Gastrocnemius medialis (tissue), 4 donors: ENCODE measurements around the gene ZNF319. TPM values are rescaled to one million over a fixed set of nuclear protein-coding genes. Genes with fewer than 3 reads are reported as not detected.

Experiments
- ATAC-seq, 2 donors: fragments of 150-250 bp; one replicate each; pipeline ENCODE4 v1.9.1; 2016
- DNase-seq, 2 donors: peaks; one replicate each; pipeline ENCODE4 v3.0.0-alpha.2; 2019
- H3K27ac ChIP-seq, 4 donors: fragments of 200-600 bp; sonication (generic); 1 replicate in 1 of 4; 2 replicates in 3 of 4; pipeline ENCODE4 v1.5.1; 2016 to 2018; ENCODE audit warnings: mild to moderate bottlenecking in 2 of 4, moderate library complexity in 1 of 4
- H3K27me3 ChIP-seq, 3 donors: fragments of 200-600 bp; sonication (generic) in 2 of 3; 1 replicate in 1 of 3; 2 replicates in 2 of 3; pipeline versions ENCODE4 v1.5.1 to v1.6.0; 2016 to 2019; ENCODE audit warnings: mild to moderate bottlenecking in 1 of 3, moderate library complexity in 1 of 3
- H3K36me3 ChIP-seq, 2 donors: fragments of 200-600 bp; sonication (generic) in 1 of 2; one replicate each; pipeline ENCODE4 v1.5.1; 2017 to 2018
- H3K4me1 ChIP-seq, 2 donors: fragments of 200-600 bp; sonication (generic) in 1 of 2; one replicate each; pipeline ENCODE4 v1.5.1; 2016 to 2017; ENCODE audit warnings: mild to moderate bottlenecking in 2 of 2
- H3K4me3 ChIP-seq, 4 donors: fragments of 200-600 bp; sonication (generic) in 3 of 4; 1 replicate in 1 of 4; 2 replicates in 3 of 4; pipeline ENCODE4 v1.5.1; 2016 to 2019; ENCODE audit warnings: mild to moderate bottlenecking in 2 of 4
- H3K9me3 ChIP-seq, 3 donors: fragments of 200-600 bp; sonication (generic) in 2 of 3; 1 replicate in 1 of 3; 2 replicates in 2 of 3; pipeline ENCODE4 v1.5.1; 2016 to 2019
- POLR2A ChIP-seq, 2 donors: fragments of 450-650 bp; IDR thresholded peaks; one replicate each; pipeline ENCODE4 v1.6.1; 2017; ENCODE audit warnings: antibody characterized with exemption in 2 of 2, mild to moderate bottlenecking in 2 of 2, moderate library complexity in 2 of 2
- in situ Hi-C, 4 donors: fragments of 200-750 bp; cut with MboI; loops; one replicate each; pipeline versions ENCODE4 v1.15.0 to v1.8.0; 2017; ENCODE audit warnings: low sequenced_read_pairs in 4 of 4
- intact Hi-C: fragments of 100-400 bp; cut with DNase I; formaldehyde crosslinking; loops from one replicate; pipeline ENCODE4 v1.15.1; 2023; ENCODE audit warnings: low total_unique reads
- total RNA-seq, 4 donors: library from RNA; depleted of rRNA; stranded (reverse); fragments of >200 nt; gene quantifications; one replicate each; pipeline versions ENCODE4 v1.1.0 to v1.2.3, GENCODE V29; 2016
- TF ChIP-seq, protein P1 (sequence below), 5 experiments: fragments of 450-650 bp in 3 of 5; fragments of 200-600 bp in 2 of 5; sonication (generic) in 2 of 5; IDR thresholded peaks in 4 of 5; conservative IDR thresholded peaks in 1 of 5; 1 replicate in 4 of 5; 2 replicates in 1 of 5; pipeline ENCODE4 v1.5.1; 2016 to 2019; ENCODE audit warnings: antibody characterized with exemption in 5 of 5, mild to moderate bottlenecking in 3 of 5, moderate library complexity in 3 of 5

The ZNF319 gene
- total RNA-seq, 4 donors from 2014 or later = 4.4 to 7.5 (median 6.7) TPM

DNA sequence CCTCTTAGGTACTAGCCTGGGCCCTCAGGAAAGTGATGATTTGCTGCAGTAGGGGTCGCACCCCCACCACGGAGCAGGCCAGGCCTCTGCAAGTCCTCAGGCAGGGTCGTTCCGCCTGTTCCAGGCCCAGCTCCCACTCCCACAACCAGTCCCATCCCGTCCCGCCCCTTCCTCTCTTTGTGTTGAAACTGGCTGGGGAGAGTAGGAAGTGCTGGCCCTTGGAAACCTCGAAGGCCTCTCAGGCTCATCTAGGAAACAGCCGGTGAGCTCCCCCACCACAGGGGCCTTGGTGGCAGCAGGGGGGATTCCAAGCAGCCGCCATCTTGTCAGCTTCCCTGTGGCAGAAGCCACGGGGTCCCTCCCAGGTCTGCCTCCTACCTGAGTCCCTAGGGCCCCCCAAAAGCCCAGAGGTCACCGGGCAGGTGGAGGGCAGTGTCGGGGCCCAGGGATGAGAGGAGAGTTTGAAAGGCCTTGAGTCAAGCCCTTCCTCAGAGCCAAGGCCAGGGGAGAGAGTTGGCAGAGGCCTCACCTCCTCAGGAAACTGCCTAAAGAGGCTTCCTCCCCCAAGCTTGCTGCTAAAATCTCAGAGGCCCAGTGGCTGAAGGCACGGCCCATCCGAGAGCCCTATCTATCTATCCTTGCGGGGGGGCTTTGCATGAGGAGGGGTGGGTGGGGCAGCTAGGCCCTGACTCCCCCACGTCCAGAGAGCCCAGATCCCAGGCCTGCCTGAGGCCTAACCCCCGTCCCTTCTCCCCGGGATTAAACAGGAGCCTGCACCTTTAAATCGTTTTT lies 47.3 kb upstream of the ZNF319 start:
- ATAC-seq = no peak
- in situ Hi-C loops = no loop called here
- intact Hi-C loops = no loop called here

DNA sequence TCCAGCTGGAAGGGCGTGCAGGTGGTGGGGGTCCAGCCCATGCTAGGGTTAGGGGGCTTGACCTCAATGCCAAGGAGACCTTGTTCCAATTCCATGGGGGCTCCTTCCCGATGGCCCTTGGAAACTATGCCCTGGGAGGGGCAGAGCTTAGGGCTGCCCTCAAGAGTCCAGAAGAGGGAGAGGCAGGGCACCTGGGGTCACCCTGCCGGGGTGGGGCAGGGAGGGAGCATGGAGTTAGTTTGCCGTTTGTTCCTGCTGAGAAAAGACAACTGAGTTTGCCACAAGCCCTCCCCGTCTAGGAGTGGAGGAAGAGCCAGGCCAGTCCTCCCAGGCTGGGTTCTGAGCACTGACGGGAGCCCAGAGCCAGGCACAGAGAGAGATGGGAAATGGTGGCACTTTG lies 46.5 kb upstream of the ZNF319 start:
- in situ Hi-C loops (no loop called here), intact Hi-C loops (no loop called here)
- ATAC-seq (no peak), DNase-seq (no peak)
- Histone ChIP-seq H3K27ac (peak overlapping the region in 2 of 4 donors; percentile 32 to 49), H3K4me3 (no peak overlapping the region), H3K36me3 (peaks cover 0 to 15% of the 10 kb centered on the region in 2 donors), H3K27me3 (no peaks in the 10 kb centered on the region), H3K4me1 (peaks cover 4 to 9% of the 10 kb centered on the region in 2 donors), H3K9me3 (no peaks in the 10 kb centered on the region)
- TF ChIP-seq, protein P1, sequence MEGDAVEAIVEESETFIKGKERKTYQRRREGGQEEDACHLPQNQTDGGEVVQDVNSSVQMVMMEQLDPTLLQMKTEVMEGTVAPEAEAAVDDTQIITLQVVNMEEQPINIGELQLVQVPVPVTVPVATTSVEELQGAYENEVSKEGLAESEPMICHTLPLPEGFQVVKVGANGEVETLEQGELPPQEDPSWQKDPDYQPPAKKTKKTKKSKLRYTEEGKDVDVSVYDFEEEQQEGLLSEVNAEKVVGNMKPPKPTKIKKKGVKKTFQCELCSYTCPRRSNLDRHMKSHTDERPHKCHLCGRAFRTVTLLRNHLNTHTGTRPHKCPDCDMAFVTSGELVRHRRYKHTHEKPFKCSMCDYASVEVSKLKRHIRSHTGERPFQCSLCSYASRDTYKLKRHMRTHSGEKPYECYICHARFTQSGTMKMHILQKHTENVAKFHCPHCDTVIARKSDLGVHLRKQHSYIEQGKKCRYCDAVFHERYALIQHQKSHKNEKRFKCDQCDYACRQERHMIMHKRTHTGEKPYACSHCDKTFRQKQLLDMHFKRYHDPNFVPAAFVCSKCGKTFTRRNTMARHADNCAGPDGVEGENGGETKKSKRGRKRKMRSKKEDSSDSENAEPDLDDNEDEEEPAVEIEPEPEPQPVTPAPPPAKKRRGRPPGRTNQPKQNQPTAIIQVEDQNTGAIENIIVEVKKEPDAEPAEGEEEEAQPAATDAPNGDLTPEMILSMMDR (IDR thresholded peaks at IDR 0.05 in 4 of 5, conservative IDR thresholded peaks at IDR 0.05 in 1 of 5) = no peak
- TF ChIP-seq POLR2A (IDR thresholded peaks at IDR 0.05) = no peak

More for the DNA sequence above, 47.3 kb upstream of the ZNF319 start:
- peaks cover 4 to 9% of the 10 kb centered on the region in 2 donors for H3K4me1 ChIP-seq
- no peak for DNase-seq
- H3K27ac ChIP-seq = peak overlapping the region in 3 of 4 donors; percentile 32 to 65 (median 49)
- TF ChIP-seq POLR2A (IDR thresholded peaks at IDR 0.05) = no peak
- TF ChIP-seq, protein P1 (IDR thresholded peaks at IDR 0.05 in 4 of 5, conservative IDR thresholded peaks at IDR 0.05 in 1 of 5) = no peak
- H3K4me3 ChIP-seq = no peak overlapping the region
- no peaks in the 10 kb centered on the region for H3K9me3 ChIP-seq
- peaks cover 0 to 7% of the 10 kb centered on the region in 2 donors for H3K36me3 ChIP-seq
- no peaks in the 10 kb centered on the region for H3K27me3 ChIP-seq

DNA sequence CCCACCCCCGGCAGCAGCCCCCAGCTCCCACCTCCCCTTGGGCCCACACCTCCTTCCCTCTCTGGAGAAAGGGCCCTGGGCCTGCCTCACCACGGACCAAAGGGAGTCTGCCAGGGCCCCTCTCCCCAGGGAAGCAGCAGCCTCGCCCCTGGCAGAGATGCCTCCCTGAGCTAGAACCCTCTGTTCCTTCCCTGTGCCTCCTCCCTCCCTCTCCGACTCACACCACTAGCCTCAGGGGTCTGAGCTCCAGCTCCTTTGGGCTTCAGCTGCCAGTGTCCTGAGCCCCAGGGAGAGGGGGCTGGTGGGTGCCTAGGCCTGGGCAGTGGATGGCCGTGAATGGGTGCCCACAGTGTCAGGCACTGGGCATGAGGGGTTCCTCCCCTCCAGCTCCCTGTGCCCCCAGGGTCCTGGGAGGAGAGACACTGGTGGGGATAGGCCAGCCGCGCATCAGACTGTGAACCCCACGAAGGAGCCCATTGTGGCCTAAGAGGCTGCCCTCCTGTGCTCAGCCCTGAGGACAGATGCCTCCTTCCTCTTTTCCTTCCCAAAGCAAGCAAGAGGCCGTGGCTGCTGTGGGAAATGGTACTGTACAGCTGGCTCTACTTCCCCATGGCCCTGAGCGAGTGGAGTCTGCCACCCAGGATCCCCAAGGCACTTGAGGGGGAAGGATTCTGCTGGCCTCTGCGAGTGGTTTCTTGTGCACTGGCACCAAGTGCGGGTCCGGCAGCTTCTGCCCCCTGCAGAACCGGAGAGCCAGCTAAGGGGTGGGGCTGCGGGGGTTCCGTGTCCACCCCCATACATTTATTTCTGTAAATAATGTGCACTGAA lies 45.8 kb upstream of the ZNF319 start:
- Histone ChIP-seq H3K27ac (no peak overlapping the region), H3K27me3 (no peaks in the 10 kb centered on the region), H3K4me1 (peaks cover 4 to 9% of the 10 kb centered on the region in 2 donors), H3K36me3 (peaks cover 0 to 20% of the 10 kb centered on the region in 2 donors), H3K9me3 (no peaks in the 10 kb centered on the region), H3K4me3 (no peak overlapping the region)
- no peak for ATAC-seq
- no peak for DNase-seq
- TF ChIP-seq, protein P1 (IDR thresholded peaks at IDR 0.05 in 4 of 5, conservative IDR thresholded peaks at IDR 0.05 in 1 of 5) = no peak
- TF ChIP-seq POLR2A (IDR thresholded peaks at IDR 0.05) = no peak
- in situ Hi-C loops (no loop called here), intact Hi-C loops (no loop called here)

- Histone ChIP-seq H3K36me3 (peaks cover 0 to 20% of the 10 kb centered on the region in 2 donors), H3K9me3 (no peaks in the 10 kb centered on the region), H3K4me1 (peaks cover 4 to 9% of the 10 kb centered on the region in 2 donors), H3K4me3 (no peak overlapping the region), H3K27ac (no peak overlapping the region), H3K27me3 (no peaks in the 10 kb centered on the region)
- no peak for ATAC-seq
- intact Hi-C loops = no loop called here
- TF ChIP-seq, protein P1 (IDR thresholded peaks at IDR 0.05 in 4 of 5, conservative IDR thresholded peaks at IDR 0.05 in 1 of 5) = no peak
- TF ChIP-seq POLR2A (IDR thresholded peaks at IDR 0.05) = no peak
- in situ Hi-C loops = no loop called here
- no peak for DNase-seq
Measured at GRCh38 chr16:58045096-58045495, 44.6 kb upstream of the ZNF319 start.
